ENCODE data around the gene LCE3B. TPM values are rescaled to one million over a fixed set of nuclear protein-coding genes. Genes with fewer than 3 reads are reported as not detected.

LCE3B gene
- total RNA-seq, 4 donors from 2014 or later = not detected

DNA sequence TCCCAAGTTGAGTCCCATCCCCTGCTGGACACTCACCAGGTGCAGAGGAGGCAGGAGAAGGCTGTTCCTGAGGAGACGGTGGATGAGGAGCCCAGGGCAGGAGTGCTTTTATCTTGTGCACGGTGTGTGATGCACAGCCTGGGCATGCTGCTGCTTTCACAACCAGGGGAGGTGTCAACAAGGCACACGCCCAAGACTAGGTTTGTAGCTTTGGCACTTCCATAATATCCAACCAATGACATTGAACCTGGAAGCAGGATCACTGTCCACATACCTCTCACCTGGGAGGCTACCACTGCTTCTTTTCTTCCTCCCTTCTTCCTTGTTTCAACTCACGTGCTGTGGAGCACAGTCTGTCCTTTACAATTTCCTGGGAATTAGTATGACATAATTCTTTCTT, 33.2 kb upstream of the LCE3B start, which contains the start of gene LCE3D:
Gene LCE3D (minus strand): TSS at position 84 of the 400 bp plus-strand sequence. CDS start 580 bp downstream, outside the sequence.
- WGBS, 2 donors (ENCODE audit: low coverage in 1 of 2) = 82% methylated on average over 2 of the region's 4 CpGs; no CpG with 5 or more reads in 1 of the 2 donors
- no peak for TF ChIP-seq EP300 (IDR thresholded peaks at IDR 0.05)
- no peak for TF ChIP-seq POLR2A (IDR thresholded peaks at IDR 0.05)
- TF ChIP-seq, protein P1, sequence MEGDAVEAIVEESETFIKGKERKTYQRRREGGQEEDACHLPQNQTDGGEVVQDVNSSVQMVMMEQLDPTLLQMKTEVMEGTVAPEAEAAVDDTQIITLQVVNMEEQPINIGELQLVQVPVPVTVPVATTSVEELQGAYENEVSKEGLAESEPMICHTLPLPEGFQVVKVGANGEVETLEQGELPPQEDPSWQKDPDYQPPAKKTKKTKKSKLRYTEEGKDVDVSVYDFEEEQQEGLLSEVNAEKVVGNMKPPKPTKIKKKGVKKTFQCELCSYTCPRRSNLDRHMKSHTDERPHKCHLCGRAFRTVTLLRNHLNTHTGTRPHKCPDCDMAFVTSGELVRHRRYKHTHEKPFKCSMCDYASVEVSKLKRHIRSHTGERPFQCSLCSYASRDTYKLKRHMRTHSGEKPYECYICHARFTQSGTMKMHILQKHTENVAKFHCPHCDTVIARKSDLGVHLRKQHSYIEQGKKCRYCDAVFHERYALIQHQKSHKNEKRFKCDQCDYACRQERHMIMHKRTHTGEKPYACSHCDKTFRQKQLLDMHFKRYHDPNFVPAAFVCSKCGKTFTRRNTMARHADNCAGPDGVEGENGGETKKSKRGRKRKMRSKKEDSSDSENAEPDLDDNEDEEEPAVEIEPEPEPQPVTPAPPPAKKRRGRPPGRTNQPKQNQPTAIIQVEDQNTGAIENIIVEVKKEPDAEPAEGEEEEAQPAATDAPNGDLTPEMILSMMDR (IDR thresholded peaks at IDR 0.05) = no peak
- TF ChIP-seq POLR2AphosphoS5 (IDR thresholded peaks at IDR 0.05) = no peak
- Histone ChIP-seq H3K36me3 (no peaks in the 10 kb centered on the region), H3K9me3 (no peaks in the 10 kb centered on the region), H3K4me1 (no peaks in the 10 kb centered on the region), H3K27me3 (peaks cover 6% of the 10 kb centered on the region), H3K4me3 (no peak within 1 kb of the TSS), H3K27ac (no peak within 1 kb of the TSS)
- ATAC-seq = no peak

DNA sequence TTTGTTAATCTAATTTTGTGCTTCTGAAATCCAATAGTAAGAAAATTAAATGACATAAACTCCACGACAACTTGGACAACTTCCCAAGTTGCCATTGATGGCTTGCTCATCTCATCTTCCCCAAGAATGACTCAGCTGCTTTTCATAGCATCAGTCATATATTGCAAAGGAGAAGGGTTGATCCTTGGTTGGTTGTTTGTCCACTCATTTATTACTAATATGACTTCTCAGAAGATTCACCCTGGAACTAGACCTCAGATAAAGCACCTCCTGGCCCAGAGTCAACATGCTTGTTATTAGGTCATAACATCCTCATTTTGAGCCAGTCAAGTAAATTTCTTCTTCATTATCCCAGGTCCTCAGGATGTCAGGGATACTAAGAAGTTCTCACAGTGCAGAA, 31.0 kb upstream of the LCE3B start:
- H3K27me3 ChIP-seq = peaks cover 6% of the 10 kb centered on the region

DNA sequence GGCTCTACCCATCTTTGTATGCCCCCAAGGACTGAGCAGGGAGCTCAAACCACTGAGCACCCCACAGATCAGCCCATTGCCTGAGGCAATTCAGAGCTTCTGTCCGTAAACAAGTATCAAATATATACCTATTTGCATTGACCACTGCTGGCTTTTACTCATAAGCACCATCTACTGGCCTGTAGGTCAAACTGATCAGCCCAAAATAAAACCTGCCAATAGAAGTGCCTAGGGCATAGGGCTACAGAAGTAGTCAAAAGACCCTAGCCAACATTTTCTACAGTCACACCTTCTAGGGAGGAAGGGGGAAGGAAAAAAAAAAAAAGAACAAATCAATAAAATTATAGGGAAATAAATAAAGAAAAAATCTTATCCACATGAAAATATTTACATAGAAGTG, 28.0 kb upstream of the LCE3B start:
- Histone ChIP-seq H3K36me3 (no peaks in the 10 kb centered on the region), H3K27me3 (no peaks in the 10 kb centered on the region), H3K4me3 (no peak overlapping the region), H3K9me3 (no peaks in the 10 kb centered on the region), H3K4me1 (no peaks in the 10 kb centered on the region), H3K27ac (no peak overlapping the region)
- WGBS, 2 donors (ENCODE audit: low coverage in 1 of 2) = no CpG with 5 or more reads among the region's 1 CpG
- TF ChIP-seq POLR2AphosphoS5 (IDR thresholded peaks at IDR 0.05) = no peak
- TF ChIP-seq, protein P1 (IDR thresholded peaks at IDR 0.05) = no peak
- no peak for TF ChIP-seq EP300 (IDR thresholded peaks at IDR 0.05)
- no peak for TF ChIP-seq POLR2A (IDR thresholded peaks at IDR 0.05)
- no peak for ATAC-seq

More for the DNA sequence above, 31.0 kb upstream of the LCE3B start:
- Histone ChIP-seq H3K36me3 (no peaks in the 10 kb centered on the region), H3K9me3 (no peaks in the 10 kb centered on the region), H3K4me3 (no peak overlapping the region), H3K27ac (no peak overlapping the region), H3K4me1 (no peaks in the 10 kb centered on the region)
- ATAC-seq = no peak
- WGBS, 2 donors (ENCODE audit: low coverage in 1 of 2) = 56 to 59% methylated on average over 1 of the region's 1 CpG
- TF ChIP-seq, protein P1 (IDR thresholded peaks at IDR 0.05) = no peak
- TF ChIP-seq POLR2AphosphoS5 (IDR thresholded peaks at IDR 0.05) = no peak
- TF ChIP-seq EP300 (IDR thresholded peaks at IDR 0.05) = no peak
- TF ChIP-seq POLR2A (IDR thresholded peaks at IDR 0.05) = no peak

DNA sequence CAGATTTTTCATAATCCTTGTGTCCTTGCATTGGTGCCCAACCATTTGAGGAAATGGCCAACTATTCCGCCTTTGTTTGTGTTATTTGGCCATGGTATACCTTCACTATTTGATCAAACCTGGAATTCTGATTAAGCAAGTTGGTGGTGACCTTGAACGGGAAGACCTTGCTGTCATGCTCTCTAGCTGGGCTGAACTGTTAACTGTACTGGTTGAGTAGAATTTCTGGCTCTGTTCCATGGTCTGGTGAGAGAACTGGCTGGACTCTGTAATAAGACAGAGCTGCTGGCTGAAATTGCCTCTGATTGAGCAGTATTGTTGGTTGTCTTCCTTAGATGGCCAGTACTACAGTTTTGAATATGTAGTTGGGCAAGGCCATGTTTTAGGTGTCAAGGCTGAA, 16.6 kb upstream of the LCE3B start:
- no peaks in the 10 kb centered on the region for H3K27me3 ChIP-seq
- TF ChIP-seq POLR2A (IDR thresholded peaks at IDR 0.05) (no peak), EP300 (IDR thresholded peaks at IDR 0.05) (no peak), POLR2AphosphoS5 (IDR thresholded peaks at IDR 0.05) (no peak)
- TF ChIP-seq, protein P1 (IDR thresholded peaks at IDR 0.05) = no peak
- WGBS, 2 donors (ENCODE audit: low coverage in 1 of 2) = 50% methylated on average over 1 of the region's 2 CpGs; no CpG with 5 or more reads in 1 of the 2 donors
- ATAC-seq = no peak
- H3K9me3 ChIP-seq = no peaks in the 10 kb centered on the region
- no peaks in the 10 kb centered on the region for H3K36me3 ChIP-seq
- H3K27ac ChIP-seq = no peak overlapping the region
- H3K4me1 ChIP-seq = no peaks in the 10 kb centered on the region
- H3K4me3 ChIP-seq = no peak overlapping the region

DNA sequence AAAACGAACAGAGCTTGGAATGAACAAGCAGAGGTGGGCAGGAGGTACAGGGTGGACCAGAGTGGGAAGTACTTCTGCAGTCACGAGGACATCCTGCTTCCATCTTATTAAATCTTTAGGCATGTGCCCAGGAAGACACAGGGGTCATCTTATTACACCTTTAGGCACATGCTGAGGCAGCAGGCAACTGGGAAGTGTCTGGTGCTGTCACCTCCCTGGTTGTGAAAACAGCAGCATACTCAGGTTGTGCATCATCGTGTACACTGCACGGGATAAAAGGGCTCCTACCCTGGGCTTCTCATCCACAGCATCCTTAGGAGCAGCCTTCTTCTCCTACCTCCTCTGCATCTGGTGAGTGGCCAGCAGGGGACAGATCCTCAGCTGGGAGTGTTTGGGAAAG, 13.7 kb upstream of the LCE3B start, which contains the start of gene LCE3C:
Gene LCE3C (plus strand): TSS at position 301 of the 400 bp plus-strand sequence. CDS start 498 bp downstream, outside the sequence.
- WGBS, 2 donors (ENCODE audit: low coverage in 1 of 2) = 65% methylated on average over 2 of the region's 4 CpGs; no CpG with 5 or more reads in 1 of the 2 donors
- Histone ChIP-seq H3K27me3 (no peaks in the 10 kb centered on the region), H3K27ac (no peak within 1 kb of the TSS), H3K9me3 (no peaks in the 10 kb centered on the region), H3K4me3 (no peak within 1 kb of the TSS), H3K36me3 (no peaks in the 10 kb centered on the region), H3K4me1 (no peaks in the 10 kb centered on the region)
- no peak for ATAC-seq
- TF ChIP-seq, protein P1 (IDR thresholded peaks at IDR 0.05) = no peak
- TF ChIP-seq POLR2AphosphoS5 (IDR thresholded peaks at IDR 0.05) (no peak), POLR2A (IDR thresholded peaks at IDR 0.05) (no peak), EP300 (IDR thresholded peaks at IDR 0.05) (no peak)
